ENCODE data around the gene UGT1A5.

Gene UGT1A5

GRCh38 chr2:233686928-233687327, 25.8 kb upstream of the UGT1A5 start:
- no peak for DNase-seq (ENCODE audit: low spot score)
- TF ChIP-seq, protein P1, sequence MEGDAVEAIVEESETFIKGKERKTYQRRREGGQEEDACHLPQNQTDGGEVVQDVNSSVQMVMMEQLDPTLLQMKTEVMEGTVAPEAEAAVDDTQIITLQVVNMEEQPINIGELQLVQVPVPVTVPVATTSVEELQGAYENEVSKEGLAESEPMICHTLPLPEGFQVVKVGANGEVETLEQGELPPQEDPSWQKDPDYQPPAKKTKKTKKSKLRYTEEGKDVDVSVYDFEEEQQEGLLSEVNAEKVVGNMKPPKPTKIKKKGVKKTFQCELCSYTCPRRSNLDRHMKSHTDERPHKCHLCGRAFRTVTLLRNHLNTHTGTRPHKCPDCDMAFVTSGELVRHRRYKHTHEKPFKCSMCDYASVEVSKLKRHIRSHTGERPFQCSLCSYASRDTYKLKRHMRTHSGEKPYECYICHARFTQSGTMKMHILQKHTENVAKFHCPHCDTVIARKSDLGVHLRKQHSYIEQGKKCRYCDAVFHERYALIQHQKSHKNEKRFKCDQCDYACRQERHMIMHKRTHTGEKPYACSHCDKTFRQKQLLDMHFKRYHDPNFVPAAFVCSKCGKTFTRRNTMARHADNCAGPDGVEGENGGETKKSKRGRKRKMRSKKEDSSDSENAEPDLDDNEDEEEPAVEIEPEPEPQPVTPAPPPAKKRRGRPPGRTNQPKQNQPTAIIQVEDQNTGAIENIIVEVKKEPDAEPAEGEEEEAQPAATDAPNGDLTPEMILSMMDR (IDR thresholded peaks at IDR 0.05; ENCODE audit: extremely low read depth, missing control alignments) = no peak

DNA sequence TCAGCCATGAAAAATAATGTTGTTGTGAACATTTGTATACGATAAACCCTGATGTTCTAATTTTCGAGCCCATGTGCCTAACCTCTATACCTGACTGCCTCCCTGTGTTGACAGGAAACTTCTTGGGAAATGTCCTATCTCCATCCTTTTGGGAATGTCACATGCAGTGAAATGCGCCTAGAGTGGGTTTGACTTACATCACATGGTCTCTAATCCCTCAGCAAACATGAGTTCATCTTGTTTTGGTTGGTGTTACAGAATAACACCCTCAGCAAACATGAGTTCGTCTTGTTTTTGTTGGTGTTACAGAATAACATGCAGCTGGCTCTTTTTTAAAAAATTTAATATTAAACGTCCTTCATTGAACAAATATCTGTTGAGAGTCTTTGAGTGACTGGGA, 24.4 kb upstream of the UGT1A5 start:
- TF ChIP-seq, protein P1 (IDR thresholded peaks at IDR 0.05; ENCODE audit: extremely low read depth, missing control alignments) = no peak

GRCh38 chr2:233689031-233689430, 23.7 kb upstream of the UGT1A5 start:
- no peak for DNase-seq (ENCODE audit: low spot score)
- TF ChIP-seq, protein P1 (IDR thresholded peaks at IDR 0.05; ENCODE audit: extremely low read depth, missing control alignments) = no peak

More for the DNA sequence above, 24.4 kb upstream of the UGT1A5 start:
- DNase-seq (ENCODE audit: low spot score) = no peak

- no peak for DNase-seq (ENCODE audit: low spot score)
- TF ChIP-seq, protein P1 (IDR thresholded peaks at IDR 0.05; ENCODE audit: extremely low read depth, missing control alignments) = no peak
Observed at GRCh38 chr2:233689501-233689900, 23.2 kb upstream of the UGT1A5 start.

- no peak for DNase-seq (ENCODE audit: low spot score)
Observed at GRCh38 chr2:233690444-233690843, 22.3 kb upstream of the UGT1A5 start.

GRCh38 chr2:233691443-233692433, 21.0 kb upstream of the UGT1A5 start:
- no peak for DNase-seq (ENCODE audit: low spot score)
- TF ChIP-seq, protein P1 (IDR thresholded peaks at IDR 0.05; ENCODE audit: extremely low read depth, missing control alignments) = no peak

More at GRCh38 chr2:233690444-233690843, 22.3 kb upstream of the UGT1A5 start:
- TF ChIP-seq, protein P1 (IDR thresholded peaks at IDR 0.05; ENCODE audit: extremely low read depth, missing control alignments) = no peak

- TF ChIP-seq, protein P1 (IDR thresholded peaks at IDR 0.05; ENCODE audit: extremely low read depth, missing control alignments) = no peak
- no peak for DNase-seq (ENCODE audit: low spot score)
Observed at GRCh38 chr2:233692648-233693047, 20.1 kb upstream of the UGT1A5 start, which contains the start of gene UGT1A6. UGT1A6 (plus strand) TSS chr2:233692890; CDS start chr2:233693005, 115 bp downstream.

Data from GM20000 (cell line).